HL-60 (cell line): ENCODE measurements around the gene SDE2.
A peak's percentile ranks its signal among the peaks of the same experiment; 100 is the strongest.

ENCODE experiments used
- DNase-seq, 2 experiments: peaks; one replicate each; pipeline ENCODE4 v3.0.0-alpha.2; 2010 to 2020; ENCODE audit warnings: low read depth in 1 of 2, low spot score in 1 of 2
- H3K27ac ChIP-seq: fragments of 250-450 bp; sonication (Bioruptor Pico); replicated peaks from 2 replicates; pipeline ENCODE4 v1.5.1; 2020; ENCODE audit warnings: mild to moderate bottlenecking, moderate library complexity
- H3K27me3 ChIP-seq: fragments of 250-450 bp; sonication (Bioruptor Pico); 2 replicates; pipeline ENCODE4 v1.5.1; 2021; ENCODE audit warnings: mild to moderate bottlenecking, moderate library complexity; ENCODE audit not compliant: insufficient read depth, poor library complexity, severe bottlenecking
- H3K4me3 ChIP-seq: replicated peaks from 2 replicates; pipeline ENCODE4 v1.5.1; 2011; ENCODE audit warnings: mild to moderate bottlenecking, control low read depth, low read length; ENCODE audit not compliant: insufficient read depth
- GABPA ChIP-seq: IDR thresholded peaks from 2 replicates; pipeline ENCODE4 v1.6.1; 2012; ENCODE audit warnings: low read depth
- POLR2AphosphoS5 ChIP-seq: IDR thresholded peaks from 2 replicates; pipeline ENCODE4 v1.6.1; 2012; ENCODE audit warnings: low read depth
- SPI1 ChIP-seq: IDR thresholded peaks from 2 replicates; pipeline ENCODE4 v1.6.1; 2012; ENCODE audit warnings: low read depth, mild to moderate bottlenecking, borderline replicate concordance
- TF ChIP-seq, protein P1 (sequence below): IDR thresholded peaks from 2 replicates; pipeline ENCODE4 v1.6.1; 2012; ENCODE audit warnings: low read depth; ENCODE audit not compliant: insufficient replicate concordance
- TF ChIP-seq, protein P2 (sequence below): IDR thresholded peaks from one replicate; pipeline ENCODE4 v1.5.1; 2011; ENCODE audit warnings: low read length, control low read depth, inconsistent platforms; ENCODE audit not compliant: insufficient read depth

The SDE2 gene

DNA sequence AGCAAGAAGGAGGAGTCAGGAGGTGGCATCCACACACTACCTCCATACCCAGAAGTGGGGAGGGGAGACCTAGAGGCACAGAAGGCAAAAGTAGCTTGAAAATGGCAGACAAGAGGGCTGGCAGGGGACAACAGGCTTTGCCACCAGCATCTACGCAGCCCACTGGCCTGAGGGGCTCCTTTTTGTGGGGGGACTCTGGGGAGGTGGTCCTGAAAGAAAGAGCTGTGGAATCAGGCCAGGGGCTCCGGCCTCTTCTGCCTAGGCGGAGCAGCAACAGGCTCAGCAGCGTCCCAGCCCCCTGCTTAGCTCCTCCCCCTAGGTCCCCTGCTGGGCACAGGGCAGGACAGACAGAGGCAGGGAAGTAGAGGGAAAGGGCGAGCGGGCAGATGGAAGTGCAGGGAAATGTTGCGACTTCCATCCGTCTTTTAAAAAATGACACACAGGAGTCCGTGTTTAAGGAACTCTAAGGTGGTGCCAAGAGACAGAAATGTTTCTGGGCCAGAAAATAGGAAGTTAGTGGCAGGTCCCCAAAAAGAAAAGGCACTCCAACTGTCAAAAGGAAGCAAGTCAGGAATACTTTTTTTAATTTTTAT, 48.1 kb downstream of the SDE2 start:
- Histone ChIP-seq H3K27ac (no peak overlapping the region), H3K4me3 (no peak overlapping the region), H3K27me3 (no peaks in the 10 kb centered on the region)
- DNase-seq: peak in 1 of 2 experiments; percentile 15
- TF ChIP-seq, protein P1, sequence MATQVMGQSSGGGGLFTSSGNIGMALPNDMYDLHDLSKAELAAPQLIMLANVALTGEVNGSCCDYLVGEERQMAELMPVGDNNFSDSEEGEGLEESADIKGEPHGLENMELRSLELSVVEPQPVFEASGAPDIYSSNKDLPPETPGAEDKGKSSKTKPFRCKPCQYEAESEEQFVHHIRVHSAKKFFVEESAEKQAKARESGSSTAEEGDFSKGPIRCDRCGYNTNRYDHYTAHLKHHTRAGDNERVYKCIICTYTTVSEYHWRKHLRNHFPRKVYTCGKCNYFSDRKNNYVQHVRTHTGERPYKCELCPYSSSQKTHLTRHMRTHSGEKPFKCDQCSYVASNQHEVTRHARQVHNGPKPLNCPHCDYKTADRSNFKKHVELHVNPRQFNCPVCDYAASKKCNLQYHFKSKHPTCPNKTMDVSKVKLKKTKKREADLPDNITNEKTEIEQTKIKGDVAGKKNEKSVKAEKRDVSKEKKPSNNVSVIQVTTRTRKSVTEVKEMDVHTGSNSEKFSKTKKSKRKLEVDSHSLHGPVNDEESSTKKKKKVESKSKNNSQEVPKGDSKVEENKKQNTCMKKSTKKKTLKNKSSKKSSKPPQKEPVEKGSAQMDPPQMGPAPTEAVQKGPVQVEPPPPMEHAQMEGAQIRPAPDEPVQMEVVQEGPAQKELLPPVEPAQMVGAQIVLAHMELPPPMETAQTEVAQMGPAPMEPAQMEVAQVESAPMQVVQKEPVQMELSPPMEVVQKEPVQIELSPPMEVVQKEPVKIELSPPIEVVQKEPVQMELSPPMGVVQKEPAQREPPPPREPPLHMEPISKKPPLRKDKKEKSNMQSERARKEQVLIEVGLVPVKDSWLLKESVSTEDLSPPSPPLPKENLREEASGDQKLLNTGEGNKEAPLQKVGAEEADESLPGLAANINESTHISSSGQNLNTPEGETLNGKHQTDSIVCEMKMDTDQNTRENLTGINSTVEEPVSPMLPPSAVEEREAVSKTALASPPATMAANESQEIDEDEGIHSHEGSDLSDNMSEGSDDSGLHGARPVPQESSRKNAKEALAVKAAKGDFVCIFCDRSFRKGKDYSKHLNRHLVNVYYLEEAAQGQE: no peak
- peak; percentile 19; the same call in 1 of the 2 replicates for TF ChIP-seq SPI1

DNA sequence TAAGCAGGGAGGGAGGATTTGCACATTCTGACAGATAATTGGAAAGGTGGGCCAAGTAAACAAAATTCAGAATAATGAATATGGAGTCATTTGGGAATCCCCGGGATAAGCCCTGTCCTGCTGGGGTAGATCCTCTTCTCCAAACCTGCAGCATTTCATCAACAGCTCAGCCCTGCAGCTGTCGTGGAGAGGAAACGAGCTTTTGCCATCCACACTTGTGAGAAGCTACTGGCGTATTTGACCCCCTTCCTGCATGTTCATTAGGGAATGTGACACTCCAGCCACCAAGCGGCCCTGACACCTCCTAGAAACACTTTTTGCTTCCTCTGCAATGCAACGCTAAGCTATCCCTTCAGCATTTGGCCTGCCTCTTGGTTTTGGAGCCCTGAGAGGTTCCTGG, 50.1 kb downstream of the SDE2 start:
- no peak overlapping the region for H3K27ac ChIP-seq
- H3K4me3 ChIP-seq: no peak overlapping the region
- H3K27me3 ChIP-seq: no peaks in the 10 kb centered on the region
- no peak for TF ChIP-seq GABPA
- TF ChIP-seq POLR2AphosphoS5: no peak
- TF ChIP-seq, protein P2, sequence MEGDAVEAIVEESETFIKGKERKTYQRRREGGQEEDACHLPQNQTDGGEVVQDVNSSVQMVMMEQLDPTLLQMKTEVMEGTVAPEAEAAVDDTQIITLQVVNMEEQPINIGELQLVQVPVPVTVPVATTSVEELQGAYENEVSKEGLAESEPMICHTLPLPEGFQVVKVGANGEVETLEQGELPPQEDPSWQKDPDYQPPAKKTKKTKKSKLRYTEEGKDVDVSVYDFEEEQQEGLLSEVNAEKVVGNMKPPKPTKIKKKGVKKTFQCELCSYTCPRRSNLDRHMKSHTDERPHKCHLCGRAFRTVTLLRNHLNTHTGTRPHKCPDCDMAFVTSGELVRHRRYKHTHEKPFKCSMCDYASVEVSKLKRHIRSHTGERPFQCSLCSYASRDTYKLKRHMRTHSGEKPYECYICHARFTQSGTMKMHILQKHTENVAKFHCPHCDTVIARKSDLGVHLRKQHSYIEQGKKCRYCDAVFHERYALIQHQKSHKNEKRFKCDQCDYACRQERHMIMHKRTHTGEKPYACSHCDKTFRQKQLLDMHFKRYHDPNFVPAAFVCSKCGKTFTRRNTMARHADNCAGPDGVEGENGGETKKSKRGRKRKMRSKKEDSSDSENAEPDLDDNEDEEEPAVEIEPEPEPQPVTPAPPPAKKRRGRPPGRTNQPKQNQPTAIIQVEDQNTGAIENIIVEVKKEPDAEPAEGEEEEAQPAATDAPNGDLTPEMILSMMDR: no peak
- TF ChIP-seq, protein P1: no peak
- no peak for TF ChIP-seq SPI1
- no peak for DNase-seq

DNA sequence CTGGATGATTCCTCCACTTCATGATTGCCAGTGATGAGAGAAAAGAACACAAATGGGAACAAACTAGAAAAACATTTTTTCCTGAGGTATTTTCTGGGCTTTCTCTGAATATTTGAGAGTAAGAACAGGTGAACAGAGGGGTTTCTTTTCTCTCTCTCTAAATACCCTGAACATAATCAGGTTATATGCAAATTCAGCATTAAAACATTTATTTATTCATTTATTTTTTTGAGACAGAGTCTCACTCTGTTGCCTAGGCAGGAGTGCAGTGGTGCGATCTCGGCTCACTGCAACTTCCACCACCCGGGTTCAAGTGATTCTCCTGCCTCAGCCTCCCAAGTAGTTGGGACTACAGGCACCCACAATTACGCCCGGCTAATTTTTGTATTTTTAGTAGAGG, 52.3 kb downstream of the SDE2 start:
- no peak for DNase-seq
- no peaks in the 10 kb centered on the region for H3K27me3 ChIP-seq
- no peak overlapping the region for H3K4me3 ChIP-seq
- no peak overlapping the region for H3K27ac ChIP-seq
- TF ChIP-seq SPI1 (no peak), GABPA (no peak), POLR2AphosphoS5 (no peak)
- TF ChIP-seq, protein P2: no peak
- TF ChIP-seq, protein P1: no peak
